Stimulated activated effector memory CD8-positive, alpha-beta T cell treated with anti-CD3 and anti-CD28 coated beads, Interleukin-12 subunit alpha, Interleukin-12 subunit beta, amount 100 ng/mL, for 72 hours (primary cell): ENCODE measurements around the gene NELL1.

ENCODE experiments used
- ATAC-seq: fragments of 150-1000 bp; cut with Tn5 transposase; 2 replicates; pipeline ENCODE4 v1.10.0; 2021
- DNase-seq, 2 donors: peaks; one replicate each; pipeline ENCODE4 v3.0.0; 2021 to 2022; ENCODE audit warnings: low spot score in 2 of 2
- H3K27ac Mint-ChIP-seq: one replicate; pipeline ENCODE4 v1.8.0; 2022; ENCODE audit warnings: mild to moderate bottlenecking, mixed read lengths
- H3K36me3 Mint-ChIP-seq: one replicate; pipeline ENCODE4 v1.8.0; 2022; ENCODE audit warnings: mild to moderate bottlenecking, mixed read lengths
- H3K4me1 Mint-ChIP-seq: one replicate; pipeline ENCODE4 v1.8.0; 2022; ENCODE audit warnings: mixed read lengths
- H3K4me3 Mint-ChIP-seq: one replicate; pipeline ENCODE4 v1.8.0; 2022; ENCODE audit warnings: mild to moderate bottlenecking, mixed read lengths
- H3K9me3 Mint-ChIP-seq: one replicate; pipeline ENCODE4 v1.8.0; 2022; ENCODE audit warnings: mixed read lengths

The NELL1 gene

DNA sequence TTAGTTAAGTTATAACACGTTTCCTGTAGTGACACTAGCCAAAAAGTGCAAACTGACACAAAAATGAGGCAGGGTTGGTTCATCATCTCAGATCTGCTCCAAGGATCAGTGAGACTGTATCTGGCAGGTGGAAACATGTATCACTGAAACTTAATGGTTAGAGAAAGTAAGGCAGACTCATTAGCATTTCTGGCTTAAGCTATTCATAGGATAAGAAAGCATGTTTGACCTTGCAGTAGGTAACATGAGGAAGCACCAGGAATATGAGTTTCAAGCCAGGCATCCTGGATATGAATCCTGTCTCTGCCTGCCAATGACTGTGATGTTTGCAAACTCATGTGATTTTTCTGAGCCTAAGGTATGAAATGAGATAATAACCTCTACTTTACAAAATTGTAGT is 732.1 kb downstream of the NELL1 start:
- no peak overlapping the region for H3K27ac Mint-ChIP-seq

DNA sequence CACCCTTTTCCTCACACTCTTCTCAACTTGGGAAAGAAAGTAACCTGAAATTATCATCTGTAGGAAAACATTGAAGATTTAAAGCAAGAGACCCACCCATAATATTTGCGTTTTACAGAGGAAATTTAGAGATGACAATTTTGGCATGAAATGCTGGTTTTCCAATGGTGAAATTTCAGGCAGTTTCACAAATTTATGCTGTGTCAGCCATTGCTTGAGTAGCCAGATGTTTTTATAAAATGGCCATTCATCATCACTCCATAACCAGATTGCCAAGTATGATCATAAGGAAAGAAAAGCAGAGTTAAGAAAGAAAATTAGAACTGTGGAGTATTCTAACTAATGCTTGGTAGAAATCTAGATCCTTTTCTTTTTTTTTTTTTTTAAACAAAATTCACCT is 732.9 kb downstream of the NELL1 start:
- peaks cover 15% of the 10 kb centered on the region for H3K9me3 Mint-ChIP-seq
- H3K4me3 Mint-ChIP-seq = no peak overlapping the region
- ATAC-seq = no peak
- no peaks in the 10 kb centered on the region for H3K4me1 Mint-ChIP-seq
- H3K27ac Mint-ChIP-seq = no peak overlapping the region
- no peaks in the 10 kb centered on the region for H3K36me3 Mint-ChIP-seq
- DNase-seq = no peak

More for the DNA sequence above, 732.1 kb downstream of the NELL1 start:
- no peaks in the 10 kb centered on the region for H3K4me1 Mint-ChIP-seq
- H3K9me3 Mint-ChIP-seq = peaks cover 14% of the 10 kb centered on the region
- DNase-seq (no peak), ATAC-seq (no peak)
- H3K4me3 Mint-ChIP-seq = no peak overlapping the region
- no peaks in the 10 kb centered on the region for H3K36me3 Mint-ChIP-seq

DNA sequence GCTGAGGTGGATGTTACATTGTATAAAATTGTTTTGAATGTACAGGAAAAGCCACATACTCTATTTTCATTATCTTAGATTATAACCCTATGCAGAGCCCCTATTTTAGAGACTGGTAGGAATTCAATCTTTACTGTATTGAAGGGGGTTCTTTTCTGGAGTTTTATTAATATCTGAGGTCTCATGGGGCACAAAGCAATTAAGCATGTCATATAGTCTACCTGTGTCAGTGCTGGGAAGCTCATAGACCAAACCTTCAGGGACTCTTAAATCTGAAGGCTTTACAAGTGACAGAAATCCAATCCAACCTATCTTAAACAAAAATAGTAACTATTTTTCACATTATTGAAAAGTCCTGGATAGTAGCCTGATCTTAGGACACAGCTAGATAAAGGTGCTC is 733.7 kb downstream of the NELL1 start:
- ATAC-seq = no peak
- peaks cover 22% of the 10 kb centered on the region for H3K9me3 Mint-ChIP-seq
- no peak overlapping the region for H3K4me3 Mint-ChIP-seq
- H3K36me3 Mint-ChIP-seq = no peaks in the 10 kb centered on the region
- no peaks in the 10 kb centered on the region for H3K4me1 Mint-ChIP-seq
- no peak for DNase-seq
- H3K27ac Mint-ChIP-seq = no peak overlapping the region

DNA sequence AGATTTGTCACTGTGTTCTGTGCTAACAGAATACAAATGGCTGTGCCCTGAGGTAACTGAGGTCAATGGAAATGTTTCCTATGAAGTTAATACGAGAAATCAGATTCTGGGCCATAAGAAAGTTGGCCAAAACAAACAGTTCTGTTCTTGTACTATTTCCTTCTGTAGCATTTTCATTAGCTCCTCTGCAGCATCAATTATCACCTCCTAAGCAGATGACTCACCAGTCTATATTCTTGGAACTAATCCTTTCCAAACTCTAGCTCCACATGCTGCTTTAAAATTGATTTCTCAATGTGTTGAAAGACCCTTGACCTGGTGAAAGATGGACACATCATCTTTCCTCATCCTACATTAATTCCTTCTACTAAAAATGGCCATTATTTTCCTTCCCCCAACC is 736.0 kb downstream of the NELL1 start:
- H3K27ac Mint-ChIP-seq = no peak overlapping the region
- H3K9me3 Mint-ChIP-seq = peaks cover 19% of the 10 kb centered on the region
- ATAC-seq (no peak), DNase-seq (no peak)
- no peaks in the 10 kb centered on the region for H3K36me3 Mint-ChIP-seq
- H3K4me1 Mint-ChIP-seq = no peaks in the 10 kb centered on the region
- H3K4me3 Mint-ChIP-seq = no peak overlapping the region

DNA sequence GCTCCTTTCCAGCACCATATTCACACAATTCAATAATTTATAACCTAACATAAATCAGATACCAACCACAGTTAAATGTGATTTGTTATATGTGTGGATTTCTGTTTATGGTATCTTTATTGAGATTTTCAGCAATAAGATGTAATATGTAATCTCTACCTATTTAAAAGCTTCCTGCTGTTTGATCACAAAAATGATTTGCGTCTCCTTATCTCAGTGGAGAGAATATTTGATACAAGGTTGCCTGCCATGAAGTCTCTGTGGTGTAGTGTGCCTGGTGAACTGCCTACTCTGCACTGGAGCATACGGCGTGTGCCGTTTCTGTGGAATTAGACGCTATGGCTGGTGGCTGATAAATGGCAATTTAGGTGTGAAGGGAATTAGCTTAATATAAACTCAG is 741.1 kb downstream of the NELL1 start:
- DNase-seq (no peak), ATAC-seq (no peak)
- Mint-ChIP-seq H3K4me1 (no peaks in the 10 kb centered on the region), H3K27ac (no peak overlapping the region), H3K9me3 (peaks cover 18% of the 10 kb centered on the region), H3K36me3 (no peaks in the 10 kb centered on the region), H3K4me3 (no peak overlapping the region)

DNA sequence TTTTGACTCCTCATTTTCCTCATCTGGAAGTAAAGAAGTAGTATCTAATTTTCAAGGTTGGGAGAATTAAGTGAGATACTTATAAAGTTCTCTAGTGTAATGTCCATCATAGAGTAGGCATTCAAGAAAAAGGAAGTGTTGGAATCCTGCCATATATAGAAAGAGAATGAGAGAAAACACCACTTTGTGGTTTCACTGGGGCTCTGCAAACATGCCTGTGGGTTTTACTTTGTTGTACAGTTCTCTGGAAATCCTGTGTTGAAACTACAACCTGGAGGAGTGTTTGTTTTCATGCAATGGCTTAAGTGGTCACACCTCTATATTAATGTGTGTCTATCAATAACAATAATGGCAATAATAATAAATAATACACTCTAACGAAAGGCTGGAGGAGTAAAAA is 741.7 kb downstream of the NELL1 start:
- DNase-seq = no peak
- Mint-ChIP-seq H3K4me3 (no peak overlapping the region), H3K36me3 (no peaks in the 10 kb centered on the region), H3K27ac (no peak overlapping the region), H3K9me3 (peaks cover 18% of the 10 kb centered on the region), H3K4me1 (no peaks in the 10 kb centered on the region)
- no peak for ATAC-seq

DNA sequence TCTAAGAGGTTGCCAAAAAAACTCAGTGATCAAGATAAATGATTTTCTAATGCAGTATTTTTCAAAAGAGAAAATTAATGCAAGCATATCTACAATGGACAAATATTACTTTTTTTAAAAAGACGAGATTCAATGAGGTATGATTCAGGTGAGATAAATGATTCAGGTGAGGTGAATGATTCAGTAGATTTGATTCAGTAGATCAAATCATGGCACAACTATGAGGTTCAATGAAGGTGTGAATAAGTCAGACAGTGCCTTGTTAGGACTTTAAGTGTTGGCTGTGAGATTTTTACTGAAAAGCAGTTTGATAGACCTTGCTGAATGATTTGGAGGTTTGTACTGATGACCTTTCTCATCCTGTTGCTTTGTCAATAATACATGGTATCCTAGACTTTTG is 742.2 kb downstream of the NELL1 start:
- no peak overlapping the region for H3K27ac Mint-ChIP-seq
- ATAC-seq = no peak
- peaks cover 18% of the 10 kb centered on the region for H3K9me3 Mint-ChIP-seq
- no peaks in the 10 kb centered on the region for H3K4me1 Mint-ChIP-seq
- DNase-seq = no peak
- H3K4me3 Mint-ChIP-seq = no peak overlapping the region
- H3K36me3 Mint-ChIP-seq = no peaks in the 10 kb centered on the region

DNA sequence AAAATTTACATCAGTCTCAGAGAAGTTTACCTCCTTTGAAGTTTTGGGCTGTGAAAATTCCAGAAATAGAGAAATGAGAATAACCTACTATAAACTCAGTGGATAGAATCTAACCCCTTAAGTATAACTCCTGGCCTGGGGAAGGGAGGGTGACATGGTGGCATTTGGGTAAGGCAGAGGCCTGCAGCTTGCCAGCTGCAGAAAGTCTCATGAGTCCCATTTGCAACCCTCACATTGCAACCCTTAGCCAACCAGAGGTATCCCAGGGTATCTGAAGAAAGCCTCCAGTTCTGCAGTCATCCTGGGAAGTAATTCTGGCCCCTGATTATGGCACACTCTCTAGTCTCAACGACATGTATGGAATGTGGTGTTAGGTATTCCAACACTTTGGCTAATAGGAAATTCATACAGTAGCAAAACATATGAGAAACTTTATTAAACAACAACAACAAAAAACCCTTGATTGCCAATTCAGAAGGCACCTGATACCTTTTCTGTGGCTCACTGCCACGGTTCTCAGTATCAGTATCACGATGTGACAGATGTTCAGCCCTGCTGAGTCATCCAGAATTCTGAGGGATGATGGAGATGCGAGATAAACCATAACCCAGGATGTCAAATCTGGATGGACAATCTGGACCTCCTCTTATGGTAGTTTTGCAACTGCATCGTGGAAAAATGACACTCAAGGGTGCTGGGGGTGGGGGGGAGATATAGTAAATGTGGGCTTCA is 743.4 kb downstream of the NELL1 start:
- Mint-ChIP-seq H3K4me1 (no peaks in the 10 kb centered on the region), H3K27ac (no peak overlapping the region), H3K4me3 (no peak overlapping the region), H3K9me3 (peaks cover 10% of the 10 kb centered on the region), H3K36me3 (no peaks in the 10 kb centered on the region)
- DNase-seq (no peak), ATAC-seq (no peak)

DNA sequence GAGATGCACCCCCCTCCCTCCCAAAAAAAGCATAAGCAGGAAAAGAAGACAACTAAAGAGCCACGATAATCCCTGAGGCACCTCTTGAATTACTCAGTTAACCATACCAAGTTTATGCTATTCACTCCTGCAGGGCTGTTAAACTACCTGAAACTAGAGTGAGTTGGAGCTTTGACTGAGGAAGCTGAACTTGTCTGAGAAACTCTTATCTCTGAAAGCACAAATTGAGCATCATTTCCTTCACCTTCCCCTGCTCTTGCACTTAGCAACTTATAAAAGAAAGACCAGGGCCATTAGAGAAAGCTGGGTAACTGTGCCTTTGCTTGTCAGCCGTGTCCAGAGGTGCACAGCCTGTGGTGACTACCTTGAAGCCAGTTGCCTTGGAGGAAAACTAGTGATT is 745.6 kb downstream of the NELL1 start:
- DNase-seq (no peak), ATAC-seq (no peak)
- no peaks in the 10 kb centered on the region for H3K4me1 Mint-ChIP-seq
- peaks cover 5% of the 10 kb centered on the region for H3K9me3 Mint-ChIP-seq
- H3K27ac Mint-ChIP-seq = no peak overlapping the region
- H3K4me3 Mint-ChIP-seq = no peak overlapping the region
- no peaks in the 10 kb centered on the region for H3K36me3 Mint-ChIP-seq

DNA sequence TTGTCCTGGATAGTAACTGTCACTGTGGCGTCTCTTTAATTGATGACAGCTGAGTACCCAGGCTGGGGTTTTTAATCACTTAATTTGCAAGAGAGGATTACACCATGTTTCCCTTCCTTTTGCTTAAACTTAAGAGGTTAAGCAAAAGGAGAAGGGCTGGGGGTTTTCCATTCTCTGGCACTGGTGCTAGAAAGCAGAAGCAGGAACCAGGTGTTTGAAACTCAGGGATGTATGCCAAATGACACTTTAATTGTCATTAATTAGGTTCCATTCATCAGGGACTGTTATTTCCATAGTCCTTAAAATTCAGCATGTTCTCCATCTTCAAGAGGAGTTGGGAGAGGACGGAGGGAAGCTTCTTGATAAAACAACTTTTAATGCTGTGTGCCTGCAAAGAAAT is 746.2 kb downstream of the NELL1 start:
- Mint-ChIP-seq H3K36me3 (no peaks in the 10 kb centered on the region), H3K27ac (no peak overlapping the region), H3K4me1 (no peaks in the 10 kb centered on the region), H3K4me3 (no peak overlapping the region), H3K9me3 (peaks cover 10% of the 10 kb centered on the region)
- ATAC-seq (no peak), DNase-seq (no peak)

DNA sequence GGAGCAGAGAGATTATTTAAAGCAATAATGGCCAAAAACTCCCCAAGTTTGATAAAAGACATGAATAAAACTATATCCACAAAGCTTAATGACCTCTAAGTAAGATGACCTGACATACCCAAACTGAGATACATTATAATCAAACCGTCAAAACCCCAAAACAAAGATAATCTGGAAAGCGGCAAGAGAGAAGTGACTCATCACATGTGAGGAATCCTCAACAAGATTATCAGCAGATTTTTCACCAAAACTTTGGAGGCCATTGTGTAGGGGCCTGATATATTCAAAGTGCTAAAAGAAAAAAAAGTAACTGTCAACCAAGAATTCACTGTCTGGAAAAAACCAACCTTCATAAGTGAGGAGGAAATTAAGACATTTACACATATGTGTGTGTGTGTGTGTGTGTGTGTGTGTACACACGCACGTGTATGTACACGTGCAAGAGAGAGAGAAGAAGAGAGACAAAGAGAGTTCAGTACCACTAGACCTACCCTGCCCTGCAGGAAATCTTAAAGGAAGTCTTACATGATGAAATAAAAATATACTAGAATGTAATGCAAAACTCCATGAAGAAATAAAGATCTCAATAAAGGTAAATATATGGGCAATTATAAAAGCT is 752.4 kb downstream of the NELL1 start:
- DNase-seq (no peak), ATAC-seq (no peak)
- H3K4me3 Mint-ChIP-seq = no peak overlapping the region
- no peaks in the 10 kb centered on the region for H3K4me1 Mint-ChIP-seq
- H3K9me3 Mint-ChIP-seq = peaks cover 31% of the 10 kb centered on the region
- no peak overlapping the region for H3K27ac Mint-ChIP-seq
- H3K36me3 Mint-ChIP-seq = no peaks in the 10 kb centered on the region

DNA sequence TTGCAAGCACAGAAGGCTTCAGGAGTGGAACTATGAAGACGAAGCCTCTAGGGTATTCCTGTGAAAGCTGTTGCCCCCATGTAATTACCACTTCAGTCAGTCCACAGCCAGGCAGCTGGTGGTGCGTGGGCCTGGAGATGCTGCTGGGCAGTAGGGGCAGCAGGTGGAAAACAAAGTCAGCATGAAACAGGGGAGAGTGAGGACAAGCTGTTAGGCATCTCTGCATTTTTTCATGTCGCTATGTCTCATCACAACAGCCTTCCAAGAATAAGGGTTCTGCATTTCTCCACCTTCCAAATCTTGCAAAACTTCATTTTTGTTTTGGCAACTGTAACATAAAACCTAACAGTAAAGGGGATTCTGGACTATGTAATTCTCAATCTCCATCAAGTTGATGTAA is 757.5 kb downstream of the NELL1 start:
- ATAC-seq (no peak), DNase-seq (no peak)
- Mint-ChIP-seq H3K4me1 (no peaks in the 10 kb centered on the region), H3K36me3 (no peaks in the 10 kb centered on the region), H3K27ac (no peak overlapping the region), H3K9me3 (peaks cover 29% of the 10 kb centered on the region), H3K4me3 (no peak overlapping the region)

DNA sequence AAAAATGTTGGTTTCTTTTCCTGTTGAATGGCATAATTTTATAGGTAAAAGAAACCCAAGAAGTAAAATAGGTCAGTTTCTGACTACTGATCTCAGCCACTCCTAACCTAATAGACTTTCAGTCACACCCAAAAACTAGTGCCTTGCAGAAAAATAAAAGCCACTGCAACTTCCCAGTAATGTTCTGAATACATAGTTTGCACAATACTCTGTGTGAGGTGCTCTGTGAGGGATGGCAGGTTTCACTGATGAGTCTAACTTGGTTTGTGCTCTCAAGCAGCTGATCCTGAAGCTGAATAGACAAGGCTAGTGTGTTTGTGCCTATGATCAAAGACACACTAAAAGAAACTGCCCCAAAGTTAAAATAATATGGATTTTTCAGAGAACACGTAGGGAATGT is 758.3 kb downstream of the NELL1 start:
- no peak overlapping the region for H3K27ac Mint-ChIP-seq
- no peak overlapping the region for H3K4me3 Mint-ChIP-seq
- peaks cover 31% of the 10 kb centered on the region for H3K9me3 Mint-ChIP-seq
- H3K36me3 Mint-ChIP-seq = no peaks in the 10 kb centered on the region
- H3K4me1 Mint-ChIP-seq = no peaks in the 10 kb centered on the region
- no peak for DNase-seq
- no peak for ATAC-seq

DNA sequence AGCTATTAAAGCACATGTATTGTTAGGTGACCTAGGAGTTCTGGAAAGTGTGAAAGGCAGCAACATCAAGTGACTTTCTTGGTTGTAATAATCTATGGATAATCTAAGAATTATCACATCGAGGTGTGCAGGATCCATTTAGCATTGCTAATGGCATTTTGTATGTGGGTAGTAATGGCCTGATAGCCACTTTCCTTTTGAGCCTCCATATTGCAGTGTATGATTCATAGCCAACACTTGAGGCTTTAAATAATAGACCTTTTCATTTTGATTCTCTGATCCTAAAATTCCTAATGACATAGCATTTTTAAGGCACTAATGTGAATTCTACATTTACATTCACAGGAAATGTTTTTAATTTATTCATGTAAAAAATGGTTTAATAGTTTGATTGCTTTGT is 759.4 kb downstream of the NELL1 start:
- DNase-seq (no peak), ATAC-seq (no peak)
- H3K4me3 Mint-ChIP-seq = no peak overlapping the region
- no peak overlapping the region for H3K27ac Mint-ChIP-seq
- H3K4me1 Mint-ChIP-seq = no peaks in the 10 kb centered on the region
- no peaks in the 10 kb centered on the region for H3K36me3 Mint-ChIP-seq
- H3K9me3 Mint-ChIP-seq = peaks cover 29% of the 10 kb centered on the region

DNA sequence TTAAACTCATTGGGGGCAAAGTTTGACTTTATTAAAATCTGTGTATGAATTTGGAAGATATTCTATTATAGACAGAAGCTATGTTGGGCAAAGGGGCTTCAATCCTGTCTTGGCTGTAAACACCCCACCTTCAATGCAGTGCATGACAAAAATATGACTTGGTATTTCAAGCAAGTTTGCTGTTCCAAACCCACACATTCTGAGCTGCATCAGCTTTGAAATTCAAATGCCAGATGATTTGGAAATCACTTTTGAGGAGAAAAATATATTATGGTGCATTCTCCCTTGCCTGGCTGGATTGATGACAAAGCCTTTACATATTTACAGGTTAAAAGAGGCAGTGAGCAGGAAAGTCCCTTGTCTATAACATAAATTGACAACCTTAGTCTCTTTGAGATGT is 760.0 kb downstream of the NELL1 start:
- H3K36me3 Mint-ChIP-seq = no peaks in the 10 kb centered on the region
- ATAC-seq (no peak), DNase-seq (no peak)
- H3K4me1 Mint-ChIP-seq = no peaks in the 10 kb centered on the region
- no peak overlapping the region for H3K4me3 Mint-ChIP-seq
- peaks cover 26% of the 10 kb centered on the region for H3K9me3 Mint-ChIP-seq
- no peak overlapping the region for H3K27ac Mint-ChIP-seq

DNA sequence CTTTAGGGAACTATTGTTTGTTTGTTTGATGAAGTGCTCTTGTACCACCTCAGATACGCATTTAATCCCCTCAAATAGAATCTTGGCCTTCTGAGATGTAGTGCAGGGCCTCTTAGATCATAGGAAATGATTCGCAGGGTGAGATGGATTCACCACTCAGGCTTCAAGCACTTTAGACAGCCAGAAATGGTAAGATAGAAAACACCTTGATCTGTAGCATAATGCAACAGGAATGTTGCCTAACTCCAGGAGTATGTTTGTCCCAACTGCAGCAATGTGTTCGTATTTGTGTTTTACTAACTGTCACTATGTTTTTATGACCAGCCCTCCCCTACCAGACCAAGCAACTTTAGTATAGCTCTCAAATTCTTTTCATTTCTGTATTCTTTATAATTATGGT is 761.2 kb downstream of the NELL1 start:
- Mint-ChIP-seq H3K36me3 (no peaks in the 10 kb centered on the region), H3K9me3 (peaks cover 22% of the 10 kb centered on the region), H3K4me3 (no peak overlapping the region), H3K4me1 (no peaks in the 10 kb centered on the region), H3K27ac (no peak overlapping the region)
- DNase-seq (no peak), ATAC-seq (no peak)
